K562 (cell line): ENCODE measurements around the gene SLC15A3. TPM values are rescaled to one million over a fixed set of nuclear protein-coding genes. Genes with fewer than 3 reads are reported as not detected.

Experiments
- ATAC-seq: fragments of 200-7000 bp; cut with Tn5 transposase; 3 replicates; pipeline ENCODE4 v1.9.1; 2020; ENCODE audit warnings: moderate library complexity
- BruUV-seq: library from RNA; stranded (reverse); fragments of 400-500 nt; replicated peaks from 2 replicates; lab custom pipeline; 2021; lab: Mats Ljungman, UMichigan
- CTCF ChIA-PET: fragments of 300-600 bp; formaldehyde crosslinking; extraction: SDS; loops from one replicate; lab custom pipeline; 2021; ENCODE audit warnings: low intra/inter-chr PET ratio; lab: Yijun Ruan, JAX
- POLR2A ChIA-PET: fragments of 300-600, 350-650 bp; sonication (Branson Sonifier 250); formaldehyde crosslinking; extraction: SDS; loops from one replicate; lab custom pipeline; 2021; ENCODE audit warnings: antibody characterized with exemption, inconsistent platforms; lab: Yijun Ruan, JAX
- DNase-seq, 4 experiments: peaks; one replicate each; pipeline versions ENCODE4 v3.0.0 to v3.0.0-alpha.2; 2011 to 2018; ENCODE audit warnings: low spot score in 3 of 4, mixed read lengths in 3 of 4; ENCODE audit errors: extremely low read depth in 1 of 4
- FAIRE-seq: peaks from 2 replicates; lab custom pipeline; 2011; peaks lifted over from hg19 to GRCh38; lab: Jason Lieb, UNC
- H2AFZ ChIP-seq: 2 replicates; pipeline ENCODE4 v1.6.0; 2011; ENCODE audit warnings: low read depth, low read length, control low read depth, inconsistent platforms
- H3K27ac ChIP-seq: fragments of 200-600 bp; 3 replicates; pipeline ENCODE4 v1.8.0; 2011; ENCODE audit warnings: low read depth, mild to moderate bottlenecking, control low read depth, inconsistent platforms, low read length, moderate library complexity, mixed read lengths; ENCODE audit errors: extremely low read depth
- H3K27me3 ChIP-seq, 2 experiments: fragments of 300-600 bp in 1 of 2; 2 replicates in 1 of 2; 3 replicates in 1 of 2; pipeline versions ENCODE4 v1.6.0 to v1.8.0; 2011; ENCODE audit warnings: inconsistent platforms in 2 of 2, low read length in 2 of 2, mild to moderate bottlenecking in 1 of 2, mixed read lengths in 1 of 2, moderate library complexity in 1 of 2; ENCODE audit not compliant: control insufficient read depth in 2 of 2, insufficient read depth in 2 of 2
- H3K36me3 ChIP-seq: fragments of 300-600 bp; 3 replicates; pipeline ENCODE4 v1.8.0; 2011; ENCODE audit warnings: mild to moderate bottlenecking, low read length, inconsistent platforms; ENCODE audit not compliant: control insufficient read depth, insufficient read depth
- H3K4me1 ChIP-seq, 2 experiments: fragments of 200-600 bp in 1 of 2; replicated peaks in 1 of 2; 2 replicates in 1 of 2; 3 replicates in 1 of 2; pipeline versions ENCODE4 v1.5.1 to v1.8.0; 2011; ENCODE audit warnings: inconsistent platforms in 2 of 2, low read length in 2 of 2, mild to moderate bottlenecking in 1 of 2, mixed read lengths in 1 of 2, moderate library complexity in 1 of 2; ENCODE audit not compliant: control insufficient read depth in 2 of 2, insufficient read depth in 2 of 2
- H3K4me2 ChIP-seq: 2 replicates; pipeline ENCODE4 v1.6.1; 2011; ENCODE audit warnings: low read length, control low read depth, inconsistent platforms, mixed read lengths; ENCODE audit not compliant: insufficient read depth
- H3K4me3 ChIP-seq: fragments of 200-600 bp; sonication (generic), shearing (Covaris generic); 2 replicates; pipeline ENCODE4 v1.5.1; 2016; ENCODE audit warnings: control low read depth, inconsistent platforms
- H3K79me2 ChIP-seq: fragments of 200-600 bp; 3 replicates; pipeline ENCODE4 v1.8.0; 2011; ENCODE audit warnings: low read length, inconsistent platforms; ENCODE audit not compliant: control insufficient read depth, insufficient read depth
- H3K9ac ChIP-seq, 2 experiments: 2 replicates each; pipeline versions ENCODE4 v1.6.0 to v1.6.1; 2011; ENCODE audit warnings: low read depth in 2 of 2, low read length in 2 of 2, control low read depth in 1 of 2, inconsistent platforms in 1 of 2, mild to moderate bottlenecking in 1 of 2, mixed read lengths in 1 of 2; ENCODE audit not compliant: insufficient read depth in 1 of 2
- H3K9me1 ChIP-seq: one replicate; pipeline ENCODE4 v1.6.0; 2011; ENCODE audit warnings: inconsistent platforms, mild to moderate bottlenecking, low read length, moderate library complexity; ENCODE audit not compliant: control insufficient read depth, insufficient read depth
- H3K9me3 ChIP-seq: replicated peaks from 2 replicates; pipeline ENCODE4 v1.5.1; 2011; ENCODE audit warnings: low read depth, low read length, inconsistent platforms; ENCODE audit not compliant: control insufficient read depth, insufficient read depth
- H4K20me1 ChIP-seq: replicated peaks from 2 replicates; pipeline ENCODE4 v1.6.1; 2011; ENCODE audit warnings: low read length, inconsistent platforms, mixed read lengths; ENCODE audit not compliant: control insufficient read depth, insufficient read depth
- ARNT ChIP-seq, 2 experiments: fragments of 450-650 bp; IDR thresholded peaks; 2 replicates each; pipeline ENCODE4 v1.6.1; 2016; ENCODE audit warnings: mild to moderate bottlenecking in 1 of 2
- BCL6 ChIP-seq: fragments of 250-450 bp; sonication (Bioruptor Pico); IDR thresholded peaks from 2 replicates; pipeline ENCODE4 v1.4.0; 2020
- BHLHE40 ChIP-seq: IDR thresholded peaks from 2 replicates; pipeline ENCODE4 v1.6.1; 2011; ENCODE audit warnings: low read length, improper control_type of control experiment
- CC2D1A ChIP-seq: fragments of 450-650 bp; IDR thresholded peaks from 2 replicates; pipeline ENCODE4 v1.6.1; 2017; ENCODE audit warnings: mild to moderate bottlenecking
- CTBP1 ChIP-seq: fragments of 450-650 bp; IDR thresholded peaks from 2 replicates; pipeline ENCODE4 v1.6.1; 2016; ENCODE audit warnings: borderline replicate concordance
- FOXM1 ChIP-seq, 2 experiments: fragments of 450-650 bp in 1 of 2; sonication (generic) in 1 of 2; formaldehyde crosslinking in 1 of 2; IDR thresholded peaks; 2 replicates each; pipeline versions ENCODE4 v1.6.1 to v1.9.0; 2017 to 2022; ENCODE audit warnings: low read depth in 2 of 2, mild to moderate bottlenecking in 2 of 2, missing genetic modification reagents in 1 of 2, moderate library complexity in 1 of 2
- GABPB2 ChIP-seq: fragments of 250-450 bp; sonication (Bioruptor Pico); conservative IDR thresholded peaks from 2 replicates; pipeline ENCODE4 v1.5.1; 2021; ENCODE audit warnings: mild to moderate bottlenecking
- HIVEP1 ChIP-seq: fragments of 250-450 bp; sonication (Bioruptor Pico); IDR thresholded peaks from 2 replicates; pipeline ENCODE4 v1.4.0; 2020; ENCODE audit warnings: mild to moderate bottlenecking
- HLTF ChIP-seq: fragments of 450-650 bp; IDR thresholded peaks from 2 replicates; pipeline ENCODE4 v1.6.1; 2016
- LCOR ChIP-seq: sonication (generic); formaldehyde crosslinking; IDR thresholded peaks from 2 replicates; pipeline ENCODE4 v1.8.0; 2022; ENCODE audit warnings: mild to moderate bottlenecking, missing genetic modification reagents
- MAX ChIP-seq: sonication (generic); formaldehyde crosslinking; IDR thresholded peaks from 2 replicates; pipeline ENCODE4 v1.9.0; 2022; ENCODE audit warnings: mild to moderate bottlenecking, missing genetic modification reagents
- RNF219 ChIP-seq: fragments of 250-450 bp; sonication (Bioruptor Pico); IDR thresholded peaks from 2 replicates; pipeline ENCODE4 v1.5.0; 2022; ENCODE audit warnings: mild to moderate bottlenecking
- SETDB1 ChIP-seq: IDR thresholded peaks from one replicate; pipeline ENCODE4 v1.6.1; 2012; ENCODE audit warnings: low read length, control low read depth, inconsistent platforms
- SRF ChIP-seq, 2 experiments: fragments of 250-450, 450-650 bp in 1 of 2; sonication (Bioruptor Pico) in 1 of 2; sonication (generic) in 1 of 2; formaldehyde crosslinking; IDR thresholded peaks; 2 replicates each; pipeline versions ENCODE4 v1.5.0 to v1.5.1; 2020 to 2022; ENCODE audit warnings: mild to moderate bottlenecking in 1 of 2, missing genetic modification reagents in 1 of 2
- TCF7 ChIP-seq: sonication (generic); IDR thresholded peaks from 2 replicates; pipeline ENCODE4 v1.6.1; 2016; ENCODE audit warnings: antibody characterized with exemption, borderline replicate concordance
- TEAD1 ChIP-seq, 2 experiments: fragments of 450-650 bp in 1 of 2; sonication (generic) in 1 of 2; formaldehyde crosslinking; IDR thresholded peaks; 2 replicates each; pipeline versions ENCODE4 v1.4.0 to v1.8.0; 2020 to 2022; ENCODE audit warnings: mild to moderate bottlenecking in 2 of 2, missing genetic modification reagents in 1 of 2
- ZNF253 ChIP-seq: fragments of 250-450 bp; sonication (Bioruptor Pico); conservative IDR thresholded peaks from 2 replicates; pipeline ENCODE4 v1.6.1; 2021; ENCODE audit warnings: mild to moderate bottlenecking
- WGBS: fragments of 100-300 bp; shearing (Covaris generic); methylation state at CpG from one replicate; pipeline ENCODE4 v1.1.6; 2016; ENCODE audit warnings: low coverage, mixed read lengths; ENCODE audit not compliant: insufficient coverage; ENCODE audit errors: missing lambda C conversion rate; 5-methylcytosine and 5-hydroxymethylcytosine counted together
- in situ Hi-C: fragments of 300-500 bp; cut with MboI; formaldehyde crosslinking; loops from 4 replicates; pipeline ENCODE4 v1.15.0; 2018; ENCODE audit warnings: inconsistent platforms, mixed read lengths
- intact Hi-C: fragments of 100-400 bp; cut with micrococcal nuclease; formaldehyde crosslinking; loops from 2 replicates; pipeline ENCODE4 v1.14.2; 2022
- polyA plus RNA-seq, 8 experiments: library from polyadenylated mRNA; depleted of rRNA in 4 of 8; stranded (reverse) in 5 of 8; unstranded in 3 of 8; fragments of >200 nt; fragmentation: Nextera tagmentation in 2 of 8; fragmentation: Illumina TruSeq in 1 of 8; extraction: Ambion mirVana in 2 of 8; extraction: Trizol in 1 of 8; gene quantifications; 2 replicates each; pipeline versions ENCODE4 v1.2.1 to v1.2.3, GENCODE V29; 2011 to 2014; ENCODE audit warnings: inconsistent platforms in 1 of 8, missing spikeins in 1 of 8
- total RNA-seq, 7 experiments: library from RNA; depleted of rRNA in 6 of 7; stranded (reverse); fragments of >200 nt in 6 of 7; fragmentation: Illumina TruSeq in 2 of 7; extraction: Trizol in 2 of 7; gene quantifications; 2 replicates each; pipeline versions ENCODE4 v1.2.1 to v1.2.3, GENCODE V29; 2011 to 2021; ENCODE audit warnings: low replicate concordance in 1 of 7
- TF ChIP-seq, protein P1 (sequence below): fragments of 200-800 bp; sonication (Bioruptor generic); IDR thresholded peaks from 2 replicates; pipeline ENCODE4 v1.6.1; 2017; ENCODE audit warnings: missing genetic modification characterization, missing compliant biosample characterization
- TF ChIP-seq, protein P2 (sequence below): sonication (generic); formaldehyde crosslinking; IDR thresholded peaks from 2 replicates; pipeline ENCODE4 v1.5.0; 2020; ENCODE audit warnings: missing genetic modification reagents

SLC15A3 gene
- total and polyA plus RNA-seq, 9 of the 15 experiments (the other 6 are each of a cell fraction or from before 2014, with no cell fraction given): 0.07 to 0.27 TPM; not detected in 7

GRCh38 chr11:60912851-60913528 lies 39.0 kb downstream of the SLC15A3 start:
- intact Hi-C loops: no loop called here
- Histone ChIP-seq H2AFZ (peak overlapping the region; percentile 100), H3K79me2 (peaks cover 41% of the 10 kb centered on the region), H3K9me1 (no peaks in the 10 kb centered on the region), H3K4me3 (peak overlapping the region; percentile 50; the same call in 1 of the 2 replicates), H3K4me1 (peaks cover 9 to 24% of the 10 kb centered on the region in 2 experiments; a peak in 4 of 5 replicates), H4K20me1 (no peaks in the 10 kb centered on the region), H3K27ac (peak overlapping the region; percentile 93), H3K4me2 (peak overlapping the region; percentile 94), H3K36me3 (peaks cover 17% of the 10 kb centered on the region), H3K9ac (peak overlapping the region; percentile 91 to 96; a peak in 3 of 4 replicates), H3K9me3 (peaks cover 8% of the 10 kb centered on the region), H3K27me3 (no peaks in the 10 kb centered on the region)
- in situ Hi-C loops: no loop called here
- ATAC-seq: no peak
- no peak for DNase-seq
- ChIA-PET POLR2A (interaction anchor here (0.6 to 1.5 kb wide), 12 partner anchors 9 to 445 kb away, joined by 3 to 7 read pairs (median 3); partner anchors contain the start of genes TMEM132A and VPS37C), CTCF (no interaction called here)
- 83% methylated on average over 22 of the region's 22 CpGs for WGBS
- BruUV-seq: no TSS peak
- no peak for FAIRE-seq
- no peak for TF ChIP-seq TEAD1 (CRISPR knock-in tag; IDR thresholded peaks at IDR 0.05)
- no peak for TF ChIP-seq BCL6
- no peak for TF ChIP-seq CTBP1
- TF ChIP-seq, protein P1, sequence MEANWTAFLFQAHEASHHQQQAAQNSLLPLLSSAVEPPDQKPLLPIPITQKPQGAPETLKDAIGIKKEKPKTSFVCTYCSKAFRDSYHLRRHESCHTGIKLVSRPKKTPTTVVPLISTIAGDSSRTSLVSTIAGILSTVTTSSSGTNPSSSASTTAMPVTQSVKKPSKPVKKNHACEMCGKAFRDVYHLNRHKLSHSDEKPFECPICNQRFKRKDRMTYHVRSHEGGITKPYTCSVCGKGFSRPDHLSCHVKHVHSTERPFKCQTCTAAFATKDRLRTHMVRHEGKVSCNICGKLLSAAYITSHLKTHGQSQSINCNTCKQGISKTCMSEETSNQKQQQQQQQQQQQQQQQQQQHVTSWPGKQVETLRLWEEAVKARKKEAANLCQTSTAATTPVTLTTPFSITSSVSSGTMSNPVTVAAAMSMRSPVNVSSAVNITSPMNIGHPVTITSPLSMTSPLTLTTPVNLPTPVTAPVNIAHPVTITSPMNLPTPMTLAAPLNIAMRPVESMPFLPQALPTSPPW (CRISPR knock-in tag): no peak
- no peak for TF ChIP-seq BHLHE40
- TF ChIP-seq RNF219: no peak
- peak in 1 of 2 experiments; percentile 18; a peak in 1 of 4 replicates for TF ChIP-seq SRF (CRISPR knock-in tag; IDR thresholded peaks at IDR 0.05)
- no peak for TF ChIP-seq TCF7
- TF ChIP-seq LCOR: no peak
- no peak for TF ChIP-seq GABPB2 (CRISPR knock-in tag)
- TF ChIP-seq HLTF: no peak
- TF ChIP-seq FOXM1 (IDR thresholded peaks at IDR 0.05; ENCODE audit: low read depth): no peak
- TF ChIP-seq FOXM1 (CRISPR knock-in tag; IDR thresholded peaks at IDR 0.05; ENCODE audit: low read depth): no peak
- TF ChIP-seq ARNT (IDR thresholded peaks at IDR 0.05): peak in 1 of 2 experiments; percentile 11; a peak in 1 of 4 replicates
- no peak for TF ChIP-seq SETDB1
- TF ChIP-seq MAX (CRISPR knock-in tag): 0 out of 2 replicates have a peak, but pooled peaks have one; percentile 24
- no peak for TF ChIP-seq HIVEP1 (CRISPR knock-in tag)
- TF ChIP-seq, protein P2, sequence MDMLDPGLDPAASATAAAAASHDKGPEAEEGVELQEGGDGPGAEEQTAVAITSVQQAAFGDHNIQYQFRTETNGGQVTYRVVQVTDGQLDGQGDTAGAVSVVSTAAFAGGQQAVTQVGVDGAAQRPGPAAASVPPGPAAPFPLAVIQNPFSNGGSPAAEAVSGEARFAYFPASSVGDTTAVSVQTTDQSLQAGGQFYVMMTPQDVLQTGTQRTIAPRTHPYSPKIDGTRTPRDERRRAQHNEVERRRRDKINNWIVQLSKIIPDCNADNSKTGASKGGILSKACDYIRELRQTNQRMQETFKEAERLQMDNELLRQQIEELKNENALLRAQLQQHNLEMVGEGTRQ (CRISPR knock-in tag): no peak
- TF ChIP-seq CC2D1A: no peak
- no peak for TF ChIP-seq ZNF253 (CRISPR knock-in tag)
